ENCODE results near the gene CADPS2. TPM values are rescaled to one million over a fixed set of nuclear protein-coding genes. Genes with fewer than 3 reads are reported as not detected.

Gene CADPS2
- total RNA-seq, 4 donors from 2014 or later: 2.2 to 9.2 (median 5.7) TPM

DNA sequence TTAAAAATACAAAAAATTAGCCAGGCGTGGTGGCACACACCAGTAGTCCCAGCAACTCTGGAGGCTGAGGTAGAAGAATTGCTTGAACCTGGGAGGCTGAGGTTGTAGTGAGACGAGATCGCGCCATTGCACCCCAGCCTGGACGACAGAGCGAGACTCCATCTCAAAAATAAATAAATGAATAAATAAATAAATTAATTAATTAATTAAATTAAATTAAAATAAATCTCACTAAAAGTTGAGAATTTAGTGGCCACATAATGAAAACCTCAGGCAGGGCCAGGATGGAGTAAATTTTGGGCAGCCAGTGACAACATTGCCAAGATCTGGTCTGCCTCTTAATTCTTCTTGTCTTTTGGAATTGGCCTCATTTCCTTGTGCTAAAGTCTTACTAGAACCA is 394.3 kb downstream of the CADPS2 start:
- H3K27me3 ChIP-seq: no peaks in the 10 kb centered on the region
- no peaks in the 10 kb centered on the region for H3K9me3 ChIP-seq
- TF ChIP-seq, protein P1, sequence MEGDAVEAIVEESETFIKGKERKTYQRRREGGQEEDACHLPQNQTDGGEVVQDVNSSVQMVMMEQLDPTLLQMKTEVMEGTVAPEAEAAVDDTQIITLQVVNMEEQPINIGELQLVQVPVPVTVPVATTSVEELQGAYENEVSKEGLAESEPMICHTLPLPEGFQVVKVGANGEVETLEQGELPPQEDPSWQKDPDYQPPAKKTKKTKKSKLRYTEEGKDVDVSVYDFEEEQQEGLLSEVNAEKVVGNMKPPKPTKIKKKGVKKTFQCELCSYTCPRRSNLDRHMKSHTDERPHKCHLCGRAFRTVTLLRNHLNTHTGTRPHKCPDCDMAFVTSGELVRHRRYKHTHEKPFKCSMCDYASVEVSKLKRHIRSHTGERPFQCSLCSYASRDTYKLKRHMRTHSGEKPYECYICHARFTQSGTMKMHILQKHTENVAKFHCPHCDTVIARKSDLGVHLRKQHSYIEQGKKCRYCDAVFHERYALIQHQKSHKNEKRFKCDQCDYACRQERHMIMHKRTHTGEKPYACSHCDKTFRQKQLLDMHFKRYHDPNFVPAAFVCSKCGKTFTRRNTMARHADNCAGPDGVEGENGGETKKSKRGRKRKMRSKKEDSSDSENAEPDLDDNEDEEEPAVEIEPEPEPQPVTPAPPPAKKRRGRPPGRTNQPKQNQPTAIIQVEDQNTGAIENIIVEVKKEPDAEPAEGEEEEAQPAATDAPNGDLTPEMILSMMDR (IDR thresholded peaks at IDR 0.05): no peak
- no peak for TF ChIP-seq POLR2A (IDR thresholded peaks at IDR 0.05)
- intact Hi-C loops (cut with DNase I): no loop called here
- H3K4me1 ChIP-seq: no peaks in the 10 kb centered on the region
- DNase-seq: no peak
- no peak overlapping the region for H3K27ac ChIP-seq
- no peaks in the 10 kb centered on the region for H3K36me3 ChIP-seq
- WGBS, 2 donors: 98 to 99% methylated on average over 6 of the region's 6 CpGs
- H3K4me3 ChIP-seq: no peak overlapping the region

DNA sequence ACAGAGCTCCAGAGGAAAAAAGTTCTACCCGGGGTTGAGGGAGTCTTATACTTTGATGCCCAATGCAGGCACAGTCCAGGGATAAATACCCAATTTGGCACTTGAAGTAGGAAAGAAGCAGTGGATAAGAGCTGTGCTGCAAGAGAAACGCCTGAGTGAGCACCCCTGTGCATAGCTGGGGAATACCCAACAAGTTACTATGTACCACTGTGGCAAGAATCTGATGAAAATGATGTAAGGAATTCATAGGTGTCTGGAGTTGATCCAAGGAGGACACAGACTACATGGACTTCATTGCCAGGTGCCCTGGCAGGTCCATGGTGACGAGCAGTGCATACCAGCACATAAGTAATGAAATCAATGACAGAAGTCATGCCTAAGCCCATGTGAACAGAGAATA is 398.0 kb downstream of the CADPS2 start:
- H3K4me1 ChIP-seq: no peaks in the 10 kb centered on the region
- no peaks in the 10 kb centered on the region for H3K27me3 ChIP-seq
- intact Hi-C loops (cut with DNase I): no loop called here
- WGBS, 2 donors: 82 to 92% methylated on average over 3 of the region's 3 CpGs
- H3K9me3 ChIP-seq: no peaks in the 10 kb centered on the region
- TF ChIP-seq POLR2A (IDR thresholded peaks at IDR 0.05): no peak
- TF ChIP-seq, protein P1 (IDR thresholded peaks at IDR 0.05): no peak
- DNase-seq: no peak
- no peak overlapping the region for H3K4me3 ChIP-seq
- no peaks in the 10 kb centered on the region for H3K36me3 ChIP-seq
- H3K27ac ChIP-seq: no peak overlapping the region

DNA sequence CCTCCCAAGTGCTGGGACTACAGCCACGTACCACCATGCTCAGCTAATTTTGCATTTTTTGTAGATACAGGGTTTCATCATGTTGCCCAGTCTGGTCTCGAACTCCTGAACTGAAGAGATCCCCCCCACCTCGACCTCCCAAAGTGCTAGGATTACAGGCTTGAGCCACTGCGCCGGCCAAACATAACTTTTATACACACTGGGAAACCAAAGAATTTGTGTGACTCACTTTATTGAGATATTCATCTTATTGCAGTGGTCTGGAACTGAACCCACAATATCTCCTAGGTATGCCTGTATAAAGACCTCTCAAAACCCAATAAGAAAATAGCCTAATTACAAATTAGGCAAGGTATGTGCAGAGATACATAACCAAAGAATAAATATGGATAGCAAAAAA is 399.1 kb downstream of the CADPS2 start:
- no peak overlapping the region for H3K27ac ChIP-seq
- H3K4me1 ChIP-seq: no peaks in the 10 kb centered on the region
- no peak for DNase-seq
- H3K36me3 ChIP-seq: no peaks in the 10 kb centered on the region
- TF ChIP-seq, protein P1 (IDR thresholded peaks at IDR 0.05): no peak
- TF ChIP-seq POLR2A (IDR thresholded peaks at IDR 0.05): no peak
- no peak overlapping the region for H3K4me3 ChIP-seq
- 52 to 89% methylated on average over 3 to 5 of the region's 5 CpGs for WGBS, 2 donors
- intact Hi-C loops (cut with DNase I): no loop called here
- no peaks in the 10 kb centered on the region for H3K9me3 ChIP-seq
- no peaks in the 10 kb centered on the region for H3K27me3 ChIP-seq

DNA sequence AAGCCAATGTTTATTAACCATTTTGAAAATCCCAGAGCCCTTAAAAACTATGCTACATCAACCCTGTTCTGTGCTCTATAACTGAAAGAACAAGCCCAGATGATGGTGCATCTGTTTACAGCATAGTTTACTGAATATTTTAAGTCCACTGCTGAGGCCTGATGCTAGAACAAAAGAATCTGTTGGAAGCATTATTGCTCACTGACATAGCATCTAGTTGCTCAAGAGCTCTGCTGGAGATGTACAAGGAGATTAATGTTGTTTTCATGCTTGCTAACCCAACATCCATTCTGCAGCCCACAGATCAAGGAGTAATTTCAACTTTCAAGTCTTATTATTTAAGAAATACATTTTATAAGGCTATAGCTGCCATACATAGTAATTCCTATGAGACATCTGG is 400.4 kb downstream of the CADPS2 start:
- H3K9me3 ChIP-seq: no peaks in the 10 kb centered on the region
- no peaks in the 10 kb centered on the region for H3K4me1 ChIP-seq
- TF ChIP-seq POLR2A (IDR thresholded peaks at IDR 0.05): no peak
- TF ChIP-seq, protein P1 (IDR thresholded peaks at IDR 0.05): no peak
- H3K4me3 ChIP-seq: no peak overlapping the region
- intact Hi-C loops (cut with DNase I): no loop called here
- no peaks in the 10 kb centered on the region for H3K36me3 ChIP-seq
- no peak for DNase-seq
- no peaks in the 10 kb centered on the region for H3K27me3 ChIP-seq
- H3K27ac ChIP-seq: no peak overlapping the region

DNA sequence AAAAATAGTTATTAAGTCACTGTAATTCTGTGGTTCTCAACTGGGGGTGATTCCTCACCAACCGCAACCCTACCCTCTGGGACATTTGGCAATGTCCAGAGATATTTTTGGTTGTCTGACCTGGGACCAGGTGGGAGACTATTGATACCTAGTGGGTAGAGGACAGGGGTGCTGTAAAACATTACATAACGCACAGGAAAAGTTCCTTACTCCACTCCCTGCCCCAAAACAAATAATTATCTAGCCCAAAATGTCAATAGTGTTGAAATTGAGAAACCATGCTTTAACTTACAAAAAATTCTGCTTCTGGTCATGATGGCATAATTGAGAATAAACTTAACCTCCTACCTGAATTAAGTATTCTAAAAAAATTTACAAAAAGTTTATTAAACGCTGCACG is 404.0 kb downstream of the CADPS2 start:
- 80 to 85% methylated on average over 4 of the region's 4 CpGs for WGBS, 2 donors

More for the DNA sequence above, 404.0 kb downstream of the CADPS2 start:
- no peaks in the 10 kb centered on the region for H3K4me1 ChIP-seq
- DNase-seq: no peak
- H3K4me3 ChIP-seq: no peak overlapping the region
- H3K27ac ChIP-seq: no peak overlapping the region
- intact Hi-C loops (cut with DNase I): no loop called here
- no peaks in the 10 kb centered on the region for H3K36me3 ChIP-seq
- H3K27me3 ChIP-seq: no peaks in the 10 kb centered on the region
- no peaks in the 10 kb centered on the region for H3K9me3 ChIP-seq
- TF ChIP-seq POLR2A (IDR thresholded peaks at IDR 0.05): no peak
- TF ChIP-seq, protein P1 (IDR thresholded peaks at IDR 0.05): no peak
